H9 (cell line): Measurements from ENCODE around the gene TTLL9. TPM values are rescaled to one million over a fixed set of nuclear protein-coding genes. Genes with fewer than 3 reads are reported as not detected.
A peak's percentile ranks its signal among the peaks of the same experiment; 100 is the strongest.

ENCODE experiments used
- DNase-seq: peaks from one replicate; pipeline ENCODE4 v3.0.0-alpha.2; 2017
- H2AFZ ChIP-seq: one replicate; pipeline ENCODE4 v1.6.1; 2013; ENCODE audit warnings: mild to moderate bottlenecking, low read length, control low read depth, moderate library complexity
- H2AK5ac ChIP-seq: 2 replicates; pipeline ENCODE4 v1.6.1; 2013; ENCODE audit warnings: low read length, control low read depth, mixed read lengths; ENCODE audit not compliant: insufficient read length
- H2BK120ac ChIP-seq: one replicate; pipeline ENCODE4 v1.6.1; 2013; ENCODE audit warnings: low read depth, mild to moderate bottlenecking, low read length, control low read depth, inconsistent platforms; ENCODE audit not compliant: poor library complexity, severe bottlenecking
- H2BK12ac ChIP-seq: 2 replicates; pipeline ENCODE4 v1.6.1; 2013; ENCODE audit warnings: low read length, control low read depth, mixed read lengths, low read depth; ENCODE audit not compliant: insufficient read length
- H2BK15ac ChIP-seq: 2 replicates; pipeline ENCODE4 v1.6.1; 2013; ENCODE audit warnings: low read depth, low read length, control low read depth
- H2BK20ac ChIP-seq: one replicate; pipeline ENCODE4 v1.6.1; 2013; ENCODE audit warnings: low read depth, mild to moderate bottlenecking, low read length, control low read depth, inconsistent platforms; ENCODE audit not compliant: poor library complexity, severe bottlenecking
- H2BK5ac ChIP-seq: 2 replicates; pipeline ENCODE4 v1.6.1; 2013; ENCODE audit warnings: low read length, control low read depth, mixed read lengths; ENCODE audit not compliant: insufficient read length
- H3K14ac ChIP-seq: 2 replicates; pipeline ENCODE4 v1.6.1; 2013; ENCODE audit warnings: low read length, control low read depth; ENCODE audit not compliant: insufficient read depth
- H3K18ac ChIP-seq: 2 replicates; pipeline ENCODE4 v1.6.1; 2013; ENCODE audit warnings: low read depth, mild to moderate bottlenecking, mixed read lengths, low read length, control low read depth; ENCODE audit not compliant: insufficient read length
- H3K23ac ChIP-seq: 2 replicates; pipeline ENCODE4 v1.6.1; 2013; ENCODE audit warnings: low read length, control low read depth, mixed read lengths, low read depth; ENCODE audit not compliant: insufficient read length
- H3K23me2 ChIP-seq: 2 replicates; pipeline ENCODE4 v1.6.1; 2013; ENCODE audit warnings: low read depth, mild to moderate bottlenecking, mixed read lengths, low read length, control low read depth; ENCODE audit not compliant: insufficient read length, poor library complexity, severe bottlenecking
- H3K27ac ChIP-seq: 2 replicates; pipeline ENCODE4 v1.5.1; 2013; ENCODE audit warnings: low read length, control low read depth, mixed read lengths, low read depth; ENCODE audit not compliant: insufficient read length
- H3K27me3 ChIP-seq: 2 replicates; pipeline ENCODE4 v1.6.1; 2013; ENCODE audit warnings: low read length, control low read depth, inconsistent platforms; ENCODE audit not compliant: insufficient read depth
- H3K4ac ChIP-seq: 2 replicates; pipeline ENCODE4 v1.6.1; 2013; ENCODE audit warnings: low read depth, mild to moderate bottlenecking, control low read depth, inconsistent platforms, low read length, moderate library complexity
- H3K4me1 ChIP-seq: 2 replicates; pipeline ENCODE4 v1.6.1; 2013; ENCODE audit warnings: low read length, control low read depth, inconsistent platforms; ENCODE audit not compliant: insufficient read depth
- H3K4me2 ChIP-seq: 2 replicates; pipeline ENCODE4 v1.6.1; 2013; ENCODE audit warnings: low read length, control low read depth, mixed read lengths; ENCODE audit not compliant: insufficient read length, insufficient read depth
- H3K56ac ChIP-seq: 2 replicates; pipeline ENCODE4 v1.6.1; 2013; ENCODE audit warnings: low read depth, mild to moderate bottlenecking, mixed read lengths, low read length, control low read depth; ENCODE audit not compliant: insufficient read length
- H3K79me1 ChIP-seq: 2 replicates; pipeline ENCODE4 v1.6.1; 2013; ENCODE audit warnings: low read depth, mild to moderate bottlenecking, moderate library complexity, low read length, control low read depth, inconsistent platforms; ENCODE audit not compliant: insufficient read depth, poor library complexity, severe bottlenecking
- H3K79me2 ChIP-seq: 2 replicates; pipeline ENCODE4 v1.6.1; 2013; ENCODE audit warnings: low read length, control low read depth, inconsistent platforms; ENCODE audit not compliant: insufficient read depth
- H3K9ac ChIP-seq: 2 replicates; pipeline ENCODE4 v1.6.1; 2013; ENCODE audit warnings: low read length, control low read depth, mixed read lengths; ENCODE audit not compliant: insufficient read length; ENCODE audit errors: extremely low read depth
- H3K9me3 ChIP-seq: one replicate; pipeline ENCODE4 v1.6.1; 2013; ENCODE audit warnings: low read depth, low read length, inconsistent platforms; ENCODE audit not compliant: control insufficient read depth
- H3T11ph ChIP-seq: one replicate; pipeline ENCODE4 v1.6.1; 2013; ENCODE audit warnings: mild to moderate bottlenecking, low read length, control low read depth, inconsistent platforms
- H4K20me1 ChIP-seq: one replicate; pipeline ENCODE4 v1.6.1; 2013; ENCODE audit not compliant: control insufficient read depth, insufficient read length, insufficient read depth
- H4K5ac ChIP-seq: 2 replicates; pipeline ENCODE4 v1.6.1; 2013; ENCODE audit warnings: low read depth, mild to moderate bottlenecking, mixed read lengths, low read length, control low read depth; ENCODE audit not compliant: insufficient read length
- H4K8ac ChIP-seq: replicated peaks from 2 replicates; pipeline ENCODE4 v1.6.1; 2013; ENCODE audit warnings: low read length, control low read depth, mixed read lengths, low read depth; ENCODE audit not compliant: insufficient read length
- H4K91ac ChIP-seq: 2 replicates; pipeline ENCODE4 v1.6.1; 2013; ENCODE audit warnings: low read depth, mild to moderate bottlenecking, moderate library complexity, mixed read lengths, low read length, control low read depth; ENCODE audit not compliant: insufficient read length
- H3K27ac Mint-ChIP-seq, 3 experiments: 2 replicates in 2 of 3; 3 replicates in 1 of 3; pipeline ENCODE4 v1.8.0; 2020 to 2021; ENCODE audit warnings: mixed read lengths in 3 of 3, mild to moderate bottlenecking in 1 of 3, moderate library complexity in 1 of 3
- H3K27me3 Mint-ChIP-seq: 2 replicates; pipeline ENCODE4 v1.8.0; 2021; ENCODE audit warnings: low read depth, mild to moderate bottlenecking, moderate library complexity, mixed read lengths
- H3K36me3 Mint-ChIP-seq, 3 experiments: 2 replicates in 2 of 3; 3 replicates in 1 of 3; pipeline ENCODE4 v1.8.0; 2020 to 2021; ENCODE audit warnings: low read depth in 3 of 3, mixed read lengths in 3 of 3; ENCODE audit not compliant: insufficient read depth in 1 of 3
- H3K4me1 Mint-ChIP-seq, 2 experiments: 2 replicates each; pipeline ENCODE4 v1.8.0; 2020; ENCODE audit warnings: mixed read lengths in 2 of 2
- H3K4me3 Mint-ChIP-seq, 2 experiments: 2 replicates in 1 of 2; 3 replicates in 1 of 2; pipeline ENCODE4 v1.8.0; 2020 to 2021; ENCODE audit warnings: mild to moderate bottlenecking in 2 of 2, mixed read lengths in 2 of 2, moderate library complexity in 1 of 2
- H3K9me3 Mint-ChIP-seq, 2 experiments: 2 replicates in 1 of 2; 3 replicates in 1 of 2; pipeline ENCODE4 v1.8.0; 2020; ENCODE audit warnings: mild to moderate bottlenecking in 2 of 2, mixed read lengths in 2 of 2, moderate library complexity in 1 of 2
- CTCF ChIP-seq: fragments of 200-600 bp; sonication (generic); conservative IDR thresholded peaks from 3 replicates; pipeline ENCODE4 v1.8.0; 2021; ENCODE audit warnings: antibody characterized with exemption, mild to moderate bottlenecking
- WGBS: extraction: QIAGEN DNeasy Blood & Tissue Kit; methylation state at CpG from one replicate; pipeline ENCODE4 v1.1.7; 2013; ENCODE audit warnings: missing lambda C conversion rate, low lambda C conversion rate, mixed read lengths; ENCODE audit not compliant: insufficient read length; ENCODE audit errors: extremely low coverage; 5-methylcytosine and 5-hydroxymethylcytosine counted together
- total RNA-seq: library from RNA; stranded (reverse); gene quantifications from 2 replicates; pipeline ENCODE4 v1.2.1, GENCODE V29; 2021

TTLL9 gene
- total RNA-seq, 1 experiment from 2014 or later, result 0.20 TPM

GRCh38 chr20:31972471-31973021 lies 102.1 kb downstream of the TTLL9 start:
- no peak overlapping the region for H2BK120ac ChIP-seq
- H3K23ac ChIP-seq, result no peak overlapping the region
- H3K9me3 Mint-ChIP-seq, result no peaks in the 10 kb centered on the region
- no peak for TF ChIP-seq CTCF
- no peak overlapping the region for H3K18ac ChIP-seq
- H4K91ac ChIP-seq, result no peak overlapping the region
- no peak overlapping the region for H2AFZ ChIP-seq
- WGBS, result no CpG with 5 or more reads among the region's 4 CpGs
- no peaks in the 10 kb centered on the region; the same call in 1 of the 2 replicates for H3K4me1 ChIP-seq
- H3K79me1 ChIP-seq, result no peaks in the 10 kb centered on the region
- no peak overlapping the region for H3K4ac ChIP-seq
- no peak overlapping the region for H3K4me2 ChIP-seq
- no peak overlapping the region for H3K27ac ChIP-seq
- no peak overlapping the region for H2BK12ac ChIP-seq
- H3K4me3 Mint-ChIP-seq, result no peak overlapping the region; a peak in 1 of 5 replicates
- H3K36me3 Mint-ChIP-seq, result no peaks in the 10 kb centered on the region
- no peak overlapping the region for H4K5ac ChIP-seq
- H2BK5ac ChIP-seq, result no peak overlapping the region
- DNase-seq, result no peak
- H2AK5ac ChIP-seq, result no peak overlapping the region
- no peaks in the 10 kb centered on the region for H3K9me3 ChIP-seq
- peaks cover 4% of the 10 kb centered on the region for H3K23me2 ChIP-seq
- H3K56ac ChIP-seq, result no peak overlapping the region
- H4K8ac ChIP-seq, result no peak overlapping the region
- H3K79me2 ChIP-seq, result no peaks in the 10 kb centered on the region
- H3K4me1 Mint-ChIP-seq, result peaks cover 23 to 41% of the 10 kb centered on the region in 2 experiments
- H2BK20ac ChIP-seq, result no peak overlapping the region
- peaks cover 2% of the 10 kb centered on the region; the same call in 1 of the 2 replicates for H3K27me3 ChIP-seq
- no peak overlapping the region for H2BK15ac ChIP-seq
- no peak overlapping the region for H3T11ph ChIP-seq
- H3K27me3 Mint-ChIP-seq, result peaks cover 44% of the 10 kb centered on the region
- H3K14ac ChIP-seq, result no peak overlapping the region
- 0 out of 7 replicates have a peak overlapping the region, but pooled peaks of 1 of the 3 experiments have one; percentile 58 for H3K27ac Mint-ChIP-seq
- no peaks in the 10 kb centered on the region for H4K20me1 ChIP-seq
- no peak overlapping the region for H3K9ac ChIP-seq
